Measurements from ENCODE around the gene DIPK1C.

DNA sequence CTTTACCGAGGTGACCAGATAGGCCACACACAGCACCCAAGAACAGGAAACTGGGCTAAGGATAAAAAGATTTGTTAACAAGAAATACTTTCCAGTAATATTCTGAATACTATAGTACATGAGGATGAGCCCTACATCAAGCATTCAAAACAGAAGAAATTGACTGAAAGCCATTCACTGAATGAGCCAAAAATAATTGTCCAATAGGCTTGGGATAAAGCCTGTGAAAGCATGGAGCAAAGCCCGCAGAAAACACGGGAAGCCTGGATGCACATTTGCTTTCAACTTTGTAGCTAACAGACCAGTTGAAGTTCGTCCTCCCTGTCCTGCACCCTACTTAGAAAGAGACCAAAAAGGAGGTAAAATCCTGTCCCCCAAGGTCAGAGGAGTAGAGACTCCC, 56.3 kb downstream of the DIPK1C start:
- TF ChIP-seq, protein P1, sequence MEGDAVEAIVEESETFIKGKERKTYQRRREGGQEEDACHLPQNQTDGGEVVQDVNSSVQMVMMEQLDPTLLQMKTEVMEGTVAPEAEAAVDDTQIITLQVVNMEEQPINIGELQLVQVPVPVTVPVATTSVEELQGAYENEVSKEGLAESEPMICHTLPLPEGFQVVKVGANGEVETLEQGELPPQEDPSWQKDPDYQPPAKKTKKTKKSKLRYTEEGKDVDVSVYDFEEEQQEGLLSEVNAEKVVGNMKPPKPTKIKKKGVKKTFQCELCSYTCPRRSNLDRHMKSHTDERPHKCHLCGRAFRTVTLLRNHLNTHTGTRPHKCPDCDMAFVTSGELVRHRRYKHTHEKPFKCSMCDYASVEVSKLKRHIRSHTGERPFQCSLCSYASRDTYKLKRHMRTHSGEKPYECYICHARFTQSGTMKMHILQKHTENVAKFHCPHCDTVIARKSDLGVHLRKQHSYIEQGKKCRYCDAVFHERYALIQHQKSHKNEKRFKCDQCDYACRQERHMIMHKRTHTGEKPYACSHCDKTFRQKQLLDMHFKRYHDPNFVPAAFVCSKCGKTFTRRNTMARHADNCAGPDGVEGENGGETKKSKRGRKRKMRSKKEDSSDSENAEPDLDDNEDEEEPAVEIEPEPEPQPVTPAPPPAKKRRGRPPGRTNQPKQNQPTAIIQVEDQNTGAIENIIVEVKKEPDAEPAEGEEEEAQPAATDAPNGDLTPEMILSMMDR (conservative IDR thresholded peaks at IDR 0.05; ENCODE audit: low read length): no peak
- no peak for TF ChIP-seq EZH2phosphoT487 (IDR thresholded peaks at IDR 0.05; ENCODE audit: borderline replicate concordance)
